Thymus (tissue), 11 donors: Measurements from ENCODE around the gene TTLL1. TPM values are rescaled to one million over a fixed set of nuclear protein-coding genes. Genes with fewer than 3 reads are reported as not detected.
"Not testable (repeated sequence)": the region's sequence is repeated elsewhere in the genome, so short reads cannot be mapped to it uniquely, and the experiment has no call there.

Experiments used
- DNase-seq, 9 donors: peaks; one replicate each; pipeline ENCODE4 v3.0.0-alpha.2; 2013; ENCODE audit warnings: low spot score in 9 of 9, low read depth in 6 of 9, missing footprints in 1 of 9
- H3K27ac ChIP-seq, 2 donors: one replicate each; pipeline ENCODE4 v1.5.1; 2013; ENCODE audit warnings: control low read depth in 1 of 2, low read depth in 1 of 2, low read length in 1 of 2, mild to moderate bottlenecking in 1 of 2, moderate library complexity in 1 of 2
- H3K27me3 ChIP-seq, 2 donors: one replicate each; pipeline ENCODE4 v1.5.1; 2013; ENCODE audit warnings: low read length in 1 of 2; ENCODE audit not compliant: control insufficient read depth in 2 of 2, insufficient read depth in 1 of 2
- H3K36me3 ChIP-seq, 2 donors: one replicate each; pipeline ENCODE4 v1.5.1; 2013; ENCODE audit warnings: low read length in 1 of 2, mild to moderate bottlenecking in 1 of 2, moderate library complexity in 1 of 2; ENCODE audit not compliant: control insufficient read depth in 2 of 2, insufficient read depth in 2 of 2
- H3K4me1 ChIP-seq, 2 donors: one replicate each; pipeline ENCODE4 v1.5.1; 2013; ENCODE audit warnings: low read length in 2 of 2; ENCODE audit not compliant: control insufficient read depth in 2 of 2, insufficient read depth in 2 of 2
- H3K4me3 ChIP-seq, 2 donors: one replicate each; pipeline ENCODE4 v1.5.1; 2013; ENCODE audit warnings: low read length in 2 of 2, control low read depth in 1 of 2, mild to moderate bottlenecking in 1 of 2
- H3K9me3 ChIP-seq, 2 donors: one replicate each; pipeline ENCODE4 v1.5.1; 2013; ENCODE audit warnings: low read length in 1 of 2, mild to moderate bottlenecking in 1 of 2; ENCODE audit not compliant: control insufficient read depth in 2 of 2, insufficient read depth in 1 of 2
- WGBS: extraction: QIAGEN DNeasy Blood & Tissue Kit; methylation state at CpG from one replicate; pipeline ENCODE4 v1.1.7; 2013; 5-methylcytosine and 5-hydroxymethylcytosine counted together
- polyA plus RNA-seq: library from polyadenylated mRNA; stranded (reverse); fragments of 200-250 nt; gene quantifications from one replicate; pipeline ENCODE4 v1.2.3, GENCODE V29; 2013
- total RNA-seq: library from RNA; stranded (reverse); fragments of 120-200 nt; gene quantifications from one replicate; pipeline ENCODE4 v1.2.4, GENCODE V29; 2013
- donor health status: healthy.

Gene TTLL1
- total and polyA plus RNA-seq, 2 donors: 8.4 to 10.2 TPM

DNA sequence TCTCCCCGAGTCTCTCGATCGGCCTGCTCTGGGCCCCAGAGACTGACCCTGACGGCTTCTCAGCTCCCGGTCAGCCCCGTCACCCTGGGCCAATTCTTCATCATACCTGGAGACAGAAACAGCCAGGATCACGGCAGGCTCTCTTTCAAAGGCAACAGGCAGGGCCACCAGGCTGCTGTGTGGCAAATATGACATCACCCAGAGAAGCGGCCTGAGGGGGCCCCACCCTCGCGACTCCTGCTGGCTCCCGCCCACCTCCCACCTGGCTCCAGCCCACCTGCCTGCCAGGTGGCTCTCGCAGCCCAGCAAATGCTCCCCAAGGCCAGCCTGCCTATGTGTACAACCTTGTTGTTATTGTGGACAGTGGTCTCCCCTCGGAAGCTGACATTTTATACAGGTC lies 49.4 kb downstream of the TTLL1 start:
- Histone ChIP-seq H3K27ac (no peak overlapping the region), H3K4me1 (no peaks in the 10 kb centered on the region), H3K36me3 (no peaks in the 10 kb centered on the region), H3K9me3 (peaks cover 0 to 1% of the 10 kb centered on the region in 2 donors), H3K4me3 (no peak overlapping the region), H3K27me3 (no peaks in the 10 kb centered on the region)
- DNase-seq: no peak
- 92% methylated on average over 13 of the region's 13 CpGs for WGBS

DNA sequence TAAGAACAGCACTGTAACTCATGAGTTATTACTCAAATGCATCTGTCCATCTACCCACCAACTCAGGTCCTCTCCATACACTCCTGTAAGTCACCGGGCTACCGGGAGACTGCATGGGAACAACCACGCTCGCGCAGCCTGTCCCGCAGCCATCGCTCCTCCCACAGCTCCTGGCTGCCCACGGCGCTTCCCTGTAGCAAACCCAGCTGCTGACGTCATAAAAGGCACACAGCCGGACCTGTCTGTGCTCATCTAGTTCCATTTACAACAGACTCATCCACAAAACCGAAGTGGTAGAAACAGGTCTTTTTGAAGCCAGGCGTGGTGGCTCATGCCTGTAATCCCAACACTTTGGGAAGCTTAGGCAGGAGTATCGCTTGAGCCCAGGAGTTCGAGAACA lies 50.9 kb downstream of the TTLL1 start:
- 95% methylated on average over 15 of the region's 15 CpGs for WGBS
- DNase-seq: no peak
- no peak overlapping the region for H3K27ac ChIP-seq

DNA sequence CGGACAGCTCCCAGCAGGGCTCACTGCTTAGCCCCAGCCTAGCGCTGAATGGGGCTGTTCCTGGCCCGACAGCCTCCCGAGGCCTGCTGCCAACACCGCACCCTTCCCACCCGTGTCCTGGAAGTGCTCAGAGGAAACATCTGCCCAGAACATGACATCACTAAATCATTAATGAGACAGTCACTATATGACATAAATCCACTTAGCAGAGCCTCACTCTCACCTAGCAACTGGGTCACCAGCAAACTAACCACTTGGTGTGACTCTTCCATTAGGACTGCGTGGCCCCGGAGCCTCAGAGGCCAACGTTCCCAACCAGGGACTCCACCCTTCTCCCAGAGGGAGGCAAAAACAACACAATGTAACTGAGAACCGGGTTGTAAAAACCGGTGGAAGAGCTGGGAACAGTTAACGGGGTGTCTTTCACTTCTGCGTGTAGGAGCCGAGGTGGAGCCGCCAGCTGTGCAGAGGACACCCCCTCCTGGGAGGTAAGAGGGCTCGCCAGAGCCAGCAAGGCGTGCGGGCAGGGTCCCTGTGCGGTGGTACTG lies 52.8 kb downstream of the TTLL1 start:
- no peaks in the 10 kb centered on the region for H3K4me1 ChIP-seq
- no peak overlapping the region for H3K27ac ChIP-seq
- H3K36me3 ChIP-seq: no peaks in the 10 kb centered on the region
- no peak for DNase-seq
- no peak overlapping the region for H3K4me3 ChIP-seq
- no peaks in the 10 kb centered on the region for H3K27me3 ChIP-seq
- 71% methylated on average over 19 of the region's 19 CpGs for WGBS
- H3K9me3 ChIP-seq: peaks cover 0 to 1% of the 10 kb centered on the region in 2 donors

More for the DNA sequence above, 50.9 kb downstream of the TTLL1 start:
- no peaks in the 10 kb centered on the region for H3K27me3 ChIP-seq
- H3K9me3 ChIP-seq: peaks cover 0 to 1% of the 10 kb centered on the region in 2 donors
- H3K36me3 ChIP-seq: no peaks in the 10 kb centered on the region
- H3K4me1 ChIP-seq: no peaks in the 10 kb centered on the region
- no peak overlapping the region for H3K4me3 ChIP-seq

DNA sequence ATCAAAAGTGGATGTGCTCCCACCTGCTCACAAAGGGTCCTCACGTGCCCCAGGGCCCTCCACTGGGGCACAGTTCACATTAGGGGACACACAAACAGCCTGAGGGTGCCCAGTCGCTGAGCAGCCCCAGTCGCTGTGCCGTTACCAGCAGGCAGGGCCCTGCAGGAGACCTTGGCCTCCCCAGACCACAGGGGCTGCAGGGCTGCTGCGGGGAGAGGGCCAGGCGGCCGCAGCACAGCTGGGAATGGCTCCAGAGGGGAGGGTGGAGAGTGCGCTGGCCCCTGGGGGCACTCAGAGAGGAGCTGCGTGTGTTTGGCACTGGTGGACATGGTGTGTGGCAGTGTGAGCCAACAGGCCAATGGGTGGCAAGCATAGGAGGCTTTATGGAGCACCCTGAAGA lies 53.9 kb downstream of the TTLL1 start:
- WGBS: 93% methylated on average over 9 of the region's 9 CpGs
- no peaks in the 10 kb centered on the region for H3K36me3 ChIP-seq
- no peaks in the 10 kb centered on the region for H3K27me3 ChIP-seq

DNA sequence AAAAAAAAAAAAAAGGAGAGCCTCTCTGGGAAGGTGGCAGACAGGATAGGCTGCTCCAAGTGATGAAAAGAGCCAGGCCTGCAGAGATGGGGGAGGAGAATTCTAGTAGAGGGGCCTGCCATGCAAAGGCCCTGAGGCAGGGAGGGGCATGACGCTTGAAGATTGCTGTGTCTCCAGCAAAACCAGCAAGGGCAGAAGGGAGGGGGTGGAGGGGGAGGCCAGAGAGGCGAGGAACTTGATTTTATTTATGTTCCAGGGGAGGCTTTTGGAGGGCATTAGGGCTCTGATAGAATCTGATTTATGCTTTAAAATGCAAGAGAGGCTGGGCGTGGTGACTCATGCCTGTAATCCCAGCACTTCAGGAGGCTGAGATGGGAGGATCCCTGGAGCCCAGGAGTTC lies 57.6 kb downstream of the TTLL1 start:
- H3K4me1 ChIP-seq: no peaks in the 10 kb centered on the region
- DNase-seq: no peak
- H3K4me3 ChIP-seq: no peak overlapping the region
- H3K27ac ChIP-seq: no peak overlapping the region
- H3K9me3 ChIP-seq: peaks cover 0 to 1% of the 10 kb centered on the region in 2 donors
- no peaks in the 10 kb centered on the region for H3K27me3 ChIP-seq
- H3K36me3 ChIP-seq: no peaks in the 10 kb centered on the region
- WGBS: 93% methylated on average over 3 of the region's 3 CpGs

More for the DNA sequence above, 53.9 kb downstream of the TTLL1 start:
- Histone ChIP-seq H3K4me1 (no peaks in the 10 kb centered on the region), H3K4me3 (no peak overlapping the region), H3K9me3 (peaks cover 0 to 1% of the 10 kb centered on the region in 2 donors), H3K27ac (no peak overlapping the region)
- DNase-seq: no peak

DNA sequence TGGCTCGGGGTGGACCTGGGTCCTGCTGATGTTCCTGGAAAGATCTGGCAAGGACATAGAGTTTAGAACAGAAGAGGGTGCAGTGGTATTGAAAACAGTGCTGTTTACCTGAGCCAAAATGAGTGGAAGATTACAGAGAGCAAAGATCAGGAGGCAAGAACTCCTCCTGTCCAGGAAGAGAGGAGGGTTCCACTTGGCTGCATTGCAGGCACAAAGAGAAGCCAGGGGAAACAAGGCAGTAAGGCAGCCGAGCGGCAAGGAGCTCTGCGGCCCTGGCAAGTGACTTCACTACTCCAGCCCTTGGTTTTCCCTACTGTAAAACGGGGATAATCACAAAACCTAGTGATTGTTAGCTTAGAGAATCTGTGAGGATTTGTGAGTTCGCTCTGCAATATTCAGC lies 70.6 kb downstream of the TTLL1 start:
- no peak overlapping the region for H3K4me3 ChIP-seq
- H3K36me3 ChIP-seq: no peaks in the 10 kb centered on the region
- peaks cover 0 to 10% of the 10 kb centered on the region in 2 donors for H3K27me3 ChIP-seq
- peaks cover 9 to 16% of the 10 kb centered on the region in 2 donors for H3K4me1 ChIP-seq
- 94% methylated on average over 6 of the region's 6 CpGs for WGBS
- no peak for DNase-seq
- no peak overlapping the region for H3K27ac ChIP-seq
- no peaks in the 10 kb centered on the region for H3K9me3 ChIP-seq

DNA sequence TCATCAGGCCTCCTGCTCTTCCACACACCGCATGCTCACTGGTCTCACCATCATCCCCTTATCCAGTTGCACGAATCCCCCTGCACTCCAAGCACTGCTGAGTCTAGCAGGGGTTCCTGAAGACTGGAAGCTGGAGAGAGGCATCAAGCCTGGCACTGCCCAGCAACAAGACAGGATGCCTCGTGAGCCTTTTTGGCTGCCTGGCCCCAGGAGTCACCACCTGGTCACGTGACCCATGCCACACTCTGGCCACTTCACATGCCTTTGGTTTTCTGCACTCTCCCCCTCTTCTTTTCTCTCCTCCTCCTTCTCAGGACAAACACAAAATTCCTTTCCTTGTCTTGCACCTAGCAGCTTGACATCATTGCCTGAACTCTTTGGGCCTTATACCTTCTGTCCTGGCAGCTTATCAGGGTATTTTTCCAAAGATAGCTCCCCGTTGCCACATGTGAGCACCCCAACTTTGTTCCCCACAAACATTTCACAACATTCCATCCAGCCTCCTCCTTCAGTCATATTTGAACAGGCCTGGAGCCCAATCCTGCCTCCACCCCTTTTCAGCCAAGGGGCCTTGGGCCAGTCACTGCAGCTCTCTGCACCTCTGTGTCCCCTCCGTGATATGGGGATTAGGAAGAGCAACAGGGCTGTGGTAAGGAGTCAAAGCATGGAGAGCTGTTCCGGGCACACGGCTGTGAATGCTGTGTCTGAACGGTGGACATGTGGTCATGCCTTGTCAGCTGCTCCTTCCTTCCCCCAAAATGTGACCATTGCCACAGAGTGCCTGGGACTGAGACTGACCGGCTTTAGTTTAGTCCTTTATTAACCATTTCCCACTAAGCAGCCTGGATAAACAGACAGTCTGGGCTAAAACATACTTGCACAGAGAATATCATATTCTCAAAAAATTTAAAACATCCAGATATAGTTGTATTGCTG lies 71.4 kb downstream of the TTLL1 start:
- Histone ChIP-seq H3K36me3 (no peaks in the 10 kb centered on the region), H3K4me1 (peaks cover 9 to 20% of the 10 kb centered on the region in 2 donors), H3K27ac (no peak overlapping the region), H3K4me3 (no peak overlapping the region), H3K27me3 (peaks cover 0 to 10% of the 10 kb centered on the region in 2 donors), H3K9me3 (no peaks in the 10 kb centered on the region)
- 88% methylated on average over 10 of the region's 10 CpGs for WGBS
- DNase-seq: no peak

DNA sequence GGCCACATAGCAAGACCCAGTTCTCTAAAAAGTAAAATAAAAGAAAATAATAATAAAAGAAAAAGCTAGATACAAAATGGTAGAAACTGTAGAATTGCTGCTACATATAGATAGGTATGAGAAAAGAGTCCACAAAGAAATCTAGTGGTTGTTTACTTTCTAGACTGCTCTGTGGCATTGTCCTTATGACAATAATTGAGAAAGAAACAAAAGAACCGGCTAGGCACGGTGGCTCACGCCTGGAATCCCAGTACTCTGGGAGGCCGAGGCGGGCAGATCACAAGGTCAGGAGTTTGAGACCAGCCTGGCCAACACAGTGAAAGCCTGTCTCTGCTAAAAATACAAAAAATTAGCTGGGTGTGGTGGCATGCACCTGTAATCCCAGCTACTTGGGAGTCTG lies 73.0 kb downstream of the TTLL1 start:
- H3K27me3 ChIP-seq: peaks cover 0 to 10% of the 10 kb centered on the region in 2 donors
- not testable (repeated sequence) for H3K9me3 ChIP-seq, H3K4me3 ChIP-seq, H3K36me3 ChIP-seq, H3K27ac ChIP-seq, DNase-seq
- peaks cover 9 to 20% of the 10 kb centered on the region in 2 donors for H3K4me1 ChIP-seq
- WGBS: 94% methylated on average over 5 of the region's 5 CpGs

DNA sequence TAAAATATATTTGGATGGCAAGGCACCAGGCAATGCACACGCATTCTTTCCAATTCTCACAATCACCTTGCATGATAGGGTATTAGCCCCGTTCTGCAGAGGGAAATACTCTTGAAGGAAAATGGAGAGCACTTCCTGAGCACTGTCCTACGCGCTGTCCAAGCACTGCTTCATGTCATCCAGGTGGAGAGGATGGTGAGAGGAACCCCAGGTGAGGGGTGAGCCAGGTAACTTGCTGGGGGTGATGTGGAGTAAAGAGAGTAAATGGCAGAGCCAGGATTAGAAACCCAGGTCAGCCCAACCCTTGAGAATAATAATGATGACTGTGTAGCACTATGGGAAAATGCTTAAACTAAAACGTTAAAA lies 73.5 kb downstream of the TTLL1 start:
- 33% methylated on average over 5 of the region's 5 CpGs for WGBS
- Histone ChIP-seq H3K4me3 (peak overlapping the region; percentile 62 to 94), H3K9me3 (no peaks in the 10 kb centered on the region), H3K27me3 (peaks cover 0 to 10% of the 10 kb centered on the region in 2 donors), H3K4me1 (peaks cover 9 to 20% of the 10 kb centered on the region in 2 donors), H3K27ac (no peak overlapping the region), H3K36me3 (no peaks in the 10 kb centered on the region)
- DNase-seq: no peak
